T-helper 2 cell treated with Interferon-gamma antibody and Interleukin-4, amounts not matched to agents 100 ng/mL and 5 ng/mL, for 36 hours (primary cell): Measurements from ENCODE around the gene ELAC2. TPM values are rescaled to one million over a fixed set of nuclear protein-coding genes. Genes with fewer than 3 reads are reported as not detected.

ENCODE experiments used
- intact Hi-C: fragments of 100-400 bp; cut with micrococcal nuclease; formaldehyde crosslinking; loops from one replicate; pipeline ENCODE4 v1.15.1; 2023
- total RNA-seq: library from RNA; stranded (reverse); gene quantifications from 2 replicates; pipeline ENCODE4 v1.2.3, GENCODE V29; 2022

Gene ELAC2, protein sequence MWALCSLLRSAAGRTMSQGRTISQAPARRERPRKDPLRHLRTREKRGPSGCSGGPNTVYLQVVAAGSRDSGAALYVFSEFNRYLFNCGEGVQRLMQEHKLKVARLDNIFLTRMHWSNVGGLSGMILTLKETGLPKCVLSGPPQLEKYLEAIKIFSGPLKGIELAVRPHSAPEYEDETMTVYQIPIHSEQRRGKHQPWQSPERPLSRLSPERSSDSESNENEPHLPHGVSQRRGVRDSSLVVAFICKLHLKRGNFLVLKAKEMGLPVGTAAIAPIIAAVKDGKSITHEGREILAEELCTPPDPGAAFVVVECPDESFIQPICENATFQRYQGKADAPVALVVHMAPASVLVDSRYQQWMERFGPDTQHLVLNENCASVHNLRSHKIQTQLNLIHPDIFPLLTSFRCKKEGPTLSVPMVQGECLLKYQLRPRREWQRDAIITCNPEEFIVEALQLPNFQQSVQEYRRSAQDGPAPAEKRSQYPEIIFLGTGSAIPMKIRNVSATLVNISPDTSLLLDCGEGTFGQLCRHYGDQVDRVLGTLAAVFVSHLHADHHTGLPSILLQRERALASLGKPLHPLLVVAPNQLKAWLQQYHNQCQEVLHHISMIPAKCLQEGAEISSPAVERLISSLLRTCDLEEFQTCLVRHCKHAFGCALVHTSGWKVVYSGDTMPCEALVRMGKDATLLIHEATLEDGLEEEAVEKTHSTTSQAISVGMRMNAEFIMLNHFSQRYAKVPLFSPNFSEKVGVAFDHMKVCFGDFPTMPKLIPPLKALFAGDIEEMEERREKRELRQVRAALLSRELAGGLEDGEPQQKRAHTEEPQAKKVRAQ
- 82.3 and 82.8 TPM in 2 replicates for total RNA-seq

DNA sequence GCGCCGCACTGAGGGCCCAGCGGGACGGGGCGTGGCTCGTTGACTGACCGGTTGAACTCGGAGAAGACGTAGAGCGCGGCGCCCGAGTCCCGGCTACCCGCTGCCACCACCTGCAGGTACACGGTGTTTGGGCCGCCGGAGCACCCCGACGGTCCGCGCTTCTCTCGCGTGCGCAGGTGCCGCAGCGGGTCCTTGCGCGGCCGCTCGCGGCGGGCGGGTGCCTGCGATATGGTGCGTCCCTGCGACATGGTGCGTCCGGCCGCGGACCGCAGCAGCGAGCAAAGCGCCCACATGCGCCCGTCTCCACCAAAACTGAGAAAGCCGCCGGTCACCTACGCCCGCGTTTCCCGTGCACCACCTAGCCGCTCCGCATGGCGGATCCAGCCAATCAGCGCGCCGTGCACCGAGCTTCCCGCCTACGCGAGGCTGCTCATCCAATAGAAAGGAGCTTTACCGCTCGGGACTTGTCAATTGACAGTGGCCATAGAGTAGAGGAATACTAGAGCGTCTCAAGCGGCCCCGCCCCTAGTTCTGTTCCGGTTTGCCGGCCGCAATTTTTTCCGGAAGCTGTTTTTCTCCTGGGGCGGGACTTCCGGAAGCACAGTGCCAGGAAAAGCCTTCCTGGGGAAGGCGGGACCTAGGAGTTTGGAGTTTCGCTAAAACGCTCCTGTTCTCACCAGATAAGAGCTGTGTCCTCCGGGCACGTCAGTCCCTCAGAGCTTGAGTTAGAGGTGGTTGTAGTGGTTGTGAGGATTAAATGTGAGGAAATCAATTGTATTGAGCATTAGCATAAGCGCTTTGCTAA is at the start of gene ELAC2:
Gene ELAC2 (minus strand): TSS at position 373 of the 805 bp plus-strand sequence. CDS start 80 bp downstream, at position 293.
- intact Hi-C loops: loop anchor here (1.0 to 2.0 kb wide), 2 partner anchors 1021 to 1283 kb away; partner anchors contain the start of genes HS3ST3B1 and ZNF18

- intact Hi-C loops: no loop called here
Measured at GRCh38 chr17:13065032-13065431, 47.2 kb upstream of the ELAC2 start.

GRCh38 chr17:13055131-13055530 is 37.3 kb upstream of the ELAC2 start:
- intact Hi-C loops: no loop called here

GRCh38 chr17:13054666-13055065 is 36.8 kb upstream of the ELAC2 start:
- intact Hi-C loops: no loop called here

- intact Hi-C loops: no loop called here
Measured at GRCh38 chr17:13051915-13052314, 34.1 kb upstream of the ELAC2 start.

DNA sequence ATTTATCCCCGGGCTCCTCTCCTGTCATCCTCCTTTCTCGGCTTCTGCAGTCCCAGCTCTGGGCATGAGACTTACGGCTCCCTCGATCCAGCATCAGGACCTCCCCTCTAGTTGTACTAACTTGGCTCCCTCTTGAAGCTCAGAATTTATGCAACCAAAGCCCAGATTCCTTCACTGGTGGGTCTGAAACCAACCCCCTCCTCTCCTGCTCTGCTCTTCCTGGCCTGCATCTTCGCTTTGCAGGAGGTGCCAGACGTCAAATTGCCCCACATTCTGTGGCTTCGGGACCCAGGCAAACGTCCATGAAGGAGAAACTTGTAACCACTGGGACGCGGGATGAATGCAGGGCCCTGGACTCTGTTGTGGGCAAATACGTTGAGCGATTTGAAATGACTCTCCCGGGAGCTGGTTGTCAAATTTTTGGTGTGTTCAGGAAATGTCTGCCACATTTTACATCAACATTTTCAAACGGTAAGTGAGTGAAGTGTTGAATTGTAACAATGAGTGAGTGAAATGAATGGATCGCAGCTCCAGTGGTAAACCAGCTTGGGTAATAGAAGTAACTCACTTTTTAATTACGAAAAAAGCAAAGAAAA is 29.3 kb upstream of the ELAC2 start:
- intact Hi-C loops: no loop called here

GRCh38 chr17:13046361-13046760 is 28.5 kb upstream of the ELAC2 start:
- intact Hi-C loops: no loop called here

GRCh38 chr17:13044572-13045065 is 26.8 kb upstream of the ELAC2 start:
- intact Hi-C loops: no loop called here

- intact Hi-C loops: no loop called here
Measured at GRCh38 chr17:13038931-13039665, 21.3 kb upstream of the ELAC2 start.

DNA sequence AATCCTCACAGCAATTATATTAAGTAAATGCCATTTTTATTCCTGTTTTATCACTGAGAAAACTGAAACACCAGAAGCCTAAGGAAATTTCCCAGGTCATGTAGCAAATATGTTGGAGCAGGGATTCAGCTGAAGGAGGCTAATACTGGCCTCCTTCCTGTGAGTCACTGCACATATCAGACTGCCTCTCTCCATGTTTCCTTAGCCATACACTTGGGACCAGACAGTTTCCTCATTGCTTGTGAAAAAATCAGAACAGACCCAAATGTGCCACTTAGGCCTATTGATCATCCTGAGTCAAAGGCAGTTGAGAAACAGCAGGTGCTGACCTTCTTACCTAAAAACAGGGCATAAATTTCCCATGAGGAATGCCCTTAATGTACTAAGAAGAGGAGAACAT is 18.9 kb upstream of the ELAC2 start:
- intact Hi-C loops: no loop called here

GRCh38 chr17:13035420-13035819 is 17.6 kb upstream of the ELAC2 start:
- intact Hi-C loops: no loop called here

- intact Hi-C loops: loop anchor here (5.0 kb wide), 2 partner anchors 1270 to 1895 kb away; partner anchors contain the start of gene HS3ST3B1
Measured at GRCh38 chr17:13031718-13032350, 14.0 kb upstream of the ELAC2 start.

DNA sequence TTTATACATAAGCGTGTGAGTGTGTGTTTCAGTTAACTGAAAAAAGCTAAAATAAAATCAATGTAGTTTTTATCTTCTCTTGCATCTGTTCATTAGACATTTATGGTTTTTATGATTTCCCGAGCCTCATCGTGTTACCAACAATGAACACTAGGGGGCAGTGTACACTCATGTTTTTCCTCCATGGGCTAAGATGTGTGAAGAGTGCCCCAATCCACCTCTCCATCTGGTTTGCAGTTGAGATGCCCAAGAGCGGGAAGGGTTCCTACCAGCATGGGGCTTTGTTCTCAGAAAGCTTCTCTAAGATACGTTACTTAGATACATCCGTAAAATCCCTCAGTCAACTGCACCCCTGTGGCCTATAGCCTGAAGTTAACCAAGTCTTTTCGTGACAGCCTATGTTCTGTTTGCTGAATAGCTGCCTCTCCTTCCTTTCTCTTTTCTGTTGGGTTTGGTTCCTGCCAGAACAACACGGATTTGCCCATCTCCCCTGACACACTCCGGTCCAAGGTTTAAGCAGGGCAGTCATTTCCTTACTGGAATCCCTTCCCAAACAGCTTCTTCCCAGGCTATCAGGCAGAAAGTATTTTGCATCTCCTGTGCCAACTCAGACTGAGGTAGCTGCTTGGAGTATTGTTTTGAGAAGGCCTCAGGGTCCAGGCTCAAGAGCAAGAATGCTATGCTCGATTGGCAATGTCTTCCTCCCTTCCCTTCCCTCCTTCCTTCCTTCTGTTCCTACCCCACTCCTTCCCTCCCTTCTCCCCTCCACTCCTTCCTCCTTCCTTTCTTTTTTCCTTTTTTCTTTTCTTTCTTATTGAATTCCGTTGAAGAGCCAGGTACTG is 12.9 kb upstream of the ELAC2 start:
- intact Hi-C loops: loop anchor here (5.0 kb wide), 2 partner anchors 1272 to 1897 kb away; partner anchors contain the start of gene HS3ST3B1

GRCh38 chr17:13030056-13030455 is 12.2 kb upstream of the ELAC2 start:
- intact Hi-C loops: loop anchor here (5.0 kb wide), 2 partner anchors 1272 to 1897 kb away; partner anchors contain the start of gene HS3ST3B1

- intact Hi-C loops: no loop called here
Measured at GRCh38 chr17:13029340-13029739, 11.5 kb upstream of the ELAC2 start.

DNA sequence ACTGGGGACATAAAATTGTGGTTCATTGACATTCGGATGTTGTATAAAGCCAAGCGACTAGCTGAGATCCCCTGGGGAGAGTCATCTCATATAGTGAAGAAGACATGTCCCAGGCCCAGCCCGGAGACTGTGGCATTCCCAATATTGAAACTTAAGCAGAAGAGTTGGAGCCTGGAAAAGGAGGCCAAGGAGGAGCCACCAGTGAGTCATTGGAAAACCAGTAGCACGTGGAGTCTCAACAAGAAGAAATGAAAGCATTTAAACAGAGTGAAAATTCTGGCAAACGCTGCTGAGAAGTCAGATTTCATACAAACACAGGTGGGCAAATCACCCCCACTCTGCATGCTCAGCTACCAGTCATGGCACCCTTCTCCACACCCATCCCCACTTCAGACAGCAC is 9.4 kb upstream of the ELAC2 start:
- intact Hi-C loops: no loop called here

- intact Hi-C loops: no loop called here
Measured at GRCh38 chr17:13025687-13026086, 7.9 kb upstream of the ELAC2 start.

DNA sequence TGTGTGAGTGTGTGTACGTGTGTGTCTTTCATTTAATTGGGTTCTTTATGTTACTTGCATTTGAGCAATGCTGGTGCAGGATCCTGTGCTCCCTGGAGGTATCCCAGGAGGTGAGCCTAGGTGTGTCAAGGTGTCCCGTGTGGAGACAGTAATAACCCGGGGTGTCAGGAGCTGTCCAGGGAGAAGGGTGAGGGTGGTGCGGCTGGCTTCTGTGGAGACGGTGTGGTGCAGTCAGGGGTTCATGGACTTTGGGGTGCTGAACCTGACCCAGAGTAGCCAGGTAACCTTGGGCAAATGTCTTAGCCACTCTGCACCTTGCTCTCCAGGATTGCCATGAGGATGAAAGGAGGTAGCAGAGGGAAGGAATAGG is 7.4 kb upstream of the ELAC2 start:
- intact Hi-C loops: no loop called here
